Stomach smooth muscle (tissue), 2 donors: Measurements from ENCODE around the gene AK8.

Source experiments
- H3K27ac ChIP-seq: one replicate; pipeline ENCODE4 v1.7.0; 2013; ENCODE audit warnings: mild to moderate bottlenecking, low read length, inconsistent platforms
- H3K27me3 ChIP-seq, 2 donors: one replicate each; pipeline ENCODE4 v1.7.0; 2013; ENCODE audit warnings: low read length in 2 of 2; ENCODE audit not compliant: insufficient read depth in 2 of 2, control insufficient read depth in 1 of 2
- H3K36me3 ChIP-seq, 2 donors: one replicate each; pipeline ENCODE4 v1.7.0; 2013; ENCODE audit warnings: low read length in 2 of 2; ENCODE audit not compliant: control insufficient read depth in 2 of 2, insufficient read depth in 2 of 2
- H3K4me1 ChIP-seq: one replicate; pipeline ENCODE4 v1.7.0; 2013; ENCODE audit warnings: low read length; ENCODE audit not compliant: control insufficient read depth, insufficient read depth
- H3K4me3 ChIP-seq, 2 donors: one replicate each; pipeline ENCODE4 v1.7.0; 2013; ENCODE audit warnings: low read length in 2 of 2
- H3K9ac ChIP-seq, 2 donors: one replicate each; pipeline ENCODE4 v1.7.0; 2013; ENCODE audit warnings: low read length in 2 of 2, mild to moderate bottlenecking in 1 of 2
- H3K9me3 ChIP-seq, 2 donors: one replicate each; pipeline ENCODE4 v1.7.0; 2013; ENCODE audit warnings: low read length in 2 of 2; ENCODE audit not compliant: control insufficient read depth in 2 of 2
- donor health status: healthy.
- donor health status: Pancreatic carcinoma.

Gene AK8, protein sequence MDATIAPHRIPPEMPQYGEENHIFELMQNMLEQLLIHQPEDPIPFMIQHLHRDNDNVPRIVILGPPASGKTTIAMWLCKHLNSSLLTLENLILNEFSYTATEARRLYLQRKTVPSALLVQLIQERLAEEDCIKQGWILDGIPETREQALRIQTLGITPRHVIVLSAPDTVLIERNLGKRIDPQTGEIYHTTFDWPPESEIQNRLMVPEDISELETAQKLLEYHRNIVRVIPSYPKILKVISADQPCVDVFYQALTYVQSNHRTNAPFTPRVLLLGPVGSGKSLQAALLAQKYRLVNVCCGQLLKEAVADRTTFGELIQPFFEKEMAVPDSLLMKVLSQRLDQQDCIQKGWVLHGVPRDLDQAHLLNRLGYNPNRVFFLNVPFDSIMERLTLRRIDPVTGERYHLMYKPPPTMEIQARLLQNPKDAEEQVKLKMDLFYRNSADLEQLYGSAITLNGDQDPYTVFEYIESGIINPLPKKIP

DNA sequence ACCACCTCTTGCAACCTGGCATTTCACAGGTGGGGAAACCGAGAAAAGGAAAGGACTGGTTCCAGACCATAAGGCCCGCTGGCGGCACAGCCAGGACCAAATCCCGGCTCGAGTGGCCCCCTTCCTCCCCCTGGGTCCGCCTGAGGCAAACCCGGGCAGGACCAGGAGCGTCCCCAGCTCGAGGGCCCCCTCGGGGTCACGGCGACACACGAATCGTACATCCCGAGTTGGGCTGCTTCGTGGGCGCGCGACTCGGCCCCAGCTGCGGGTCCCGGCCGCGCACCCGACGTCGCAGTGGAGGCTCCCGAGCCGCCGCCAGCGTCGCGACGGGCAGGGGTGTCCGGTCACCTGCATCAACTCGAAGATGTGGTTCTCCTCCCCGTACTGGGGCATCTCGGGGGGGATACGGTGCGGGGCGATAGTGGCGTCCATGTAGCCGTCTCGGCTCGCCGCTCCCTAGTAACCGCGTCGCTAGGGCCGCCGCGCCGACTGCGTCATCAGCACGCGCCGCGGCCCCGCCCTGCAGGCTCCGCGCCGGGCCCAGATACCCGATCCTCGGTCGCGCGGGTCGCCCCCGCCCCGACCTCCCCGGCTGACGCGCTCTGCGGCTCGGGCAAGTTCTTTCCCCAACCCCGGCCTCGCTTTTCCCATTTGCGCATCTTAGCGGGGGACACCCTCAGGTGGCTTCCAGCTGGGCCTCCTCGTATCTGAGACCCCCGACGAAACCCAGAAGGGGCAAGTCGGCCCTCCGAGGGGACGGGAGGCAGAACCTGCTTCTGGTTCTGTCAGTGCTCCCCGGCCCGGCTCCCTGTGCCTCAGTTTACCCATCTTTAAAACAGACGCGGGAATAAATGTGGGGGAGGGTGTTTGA, at the start of gene AK8:
Gene AK8, minus strand, starts transcription at position 461 of the 871 bp plus-strand sequence. Its CDS starts 29 bp downstream, at position 432.
- no peaks in the 10 kb centered on the region for H3K36me3 ChIP-seq
- peak within 1 kb of the TSS; percentile 93 to 98 for H3K9ac ChIP-seq
- peak within 1 kb of the TSS; percentile 94 to 96 for H3K4me3 ChIP-seq

DNA sequence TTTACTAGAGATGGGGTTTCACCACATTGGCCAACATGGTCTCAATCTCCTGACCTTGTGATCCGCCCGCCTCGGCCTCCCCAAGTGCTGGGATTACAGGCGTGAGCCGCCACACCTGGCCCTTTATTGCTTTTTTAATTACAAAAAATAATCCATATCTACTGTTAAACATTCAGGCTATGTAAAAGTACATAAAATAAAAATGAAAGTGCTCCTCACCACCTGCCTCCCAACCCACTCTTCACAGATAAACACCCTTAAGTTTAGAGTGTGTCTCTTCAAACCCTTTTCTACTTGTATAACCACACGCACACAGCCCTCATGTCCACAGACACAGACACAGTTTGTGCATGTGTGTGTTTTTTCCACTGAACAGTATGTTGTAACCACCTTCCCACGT, 49.6 kb upstream of the AK8 start:
- peaks cover 34 to 46% of the 10 kb centered on the region in 2 donors for H3K36me3 ChIP-seq

More for the DNA sequence above, at the start of gene AK8:
- Histone ChIP-seq H3K27me3 (no peaks in the 10 kb centered on the region), H3K9me3 (no peaks in the 10 kb centered on the region), H3K27ac (peak within 1 kb of the TSS; percentile 95), H3K4me1 (peaks cover 21% of the 10 kb centered on the region)

DNA sequence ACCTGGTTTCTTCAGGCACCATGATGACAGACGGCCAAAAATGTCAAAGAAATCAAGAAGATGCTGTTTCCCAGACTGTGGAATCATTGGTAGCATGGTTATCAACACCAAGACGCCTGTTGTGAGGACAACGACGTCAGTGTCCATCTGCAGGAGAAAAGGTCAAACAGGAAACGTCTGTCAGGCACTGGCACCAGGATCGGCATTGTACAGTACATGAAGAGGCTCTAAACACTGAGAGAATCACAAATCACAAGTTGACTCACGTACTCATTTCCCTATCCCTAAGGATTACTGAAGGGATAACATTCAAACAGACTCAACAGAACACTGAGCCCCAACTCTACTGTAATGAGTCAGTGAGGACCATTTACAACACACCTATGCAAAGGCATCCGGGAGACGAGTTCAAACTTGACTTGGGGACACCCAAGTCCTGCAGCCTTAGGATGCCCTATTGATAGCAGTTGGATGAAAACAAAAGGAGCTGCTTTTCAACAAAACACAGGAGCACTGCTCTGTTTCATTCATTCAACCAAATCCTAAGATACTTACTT, 45.3 kb upstream of the AK8 start:
- Histone ChIP-seq H3K9ac (no peak overlapping the region), H3K27me3 (no peaks in the 10 kb centered on the region), H3K4me3 (no peak overlapping the region), H3K27ac (no peak overlapping the region), H3K9me3 (no peaks in the 10 kb centered on the region), H3K4me1 (no peaks in the 10 kb centered on the region), H3K36me3 (peaks cover 65 to 74% of the 10 kb centered on the region in 2 donors)

More for the DNA sequence above, 49.6 kb upstream of the AK8 start:
- no peak overlapping the region for H3K4me3 ChIP-seq
- H3K27me3 ChIP-seq: no peaks in the 10 kb centered on the region
- H3K9me3 ChIP-seq: no peaks in the 10 kb centered on the region
- H3K9ac ChIP-seq: no peak overlapping the region
- H3K4me1 ChIP-seq: no peaks in the 10 kb centered on the region
- H3K27ac ChIP-seq: no peak overlapping the region

DNA sequence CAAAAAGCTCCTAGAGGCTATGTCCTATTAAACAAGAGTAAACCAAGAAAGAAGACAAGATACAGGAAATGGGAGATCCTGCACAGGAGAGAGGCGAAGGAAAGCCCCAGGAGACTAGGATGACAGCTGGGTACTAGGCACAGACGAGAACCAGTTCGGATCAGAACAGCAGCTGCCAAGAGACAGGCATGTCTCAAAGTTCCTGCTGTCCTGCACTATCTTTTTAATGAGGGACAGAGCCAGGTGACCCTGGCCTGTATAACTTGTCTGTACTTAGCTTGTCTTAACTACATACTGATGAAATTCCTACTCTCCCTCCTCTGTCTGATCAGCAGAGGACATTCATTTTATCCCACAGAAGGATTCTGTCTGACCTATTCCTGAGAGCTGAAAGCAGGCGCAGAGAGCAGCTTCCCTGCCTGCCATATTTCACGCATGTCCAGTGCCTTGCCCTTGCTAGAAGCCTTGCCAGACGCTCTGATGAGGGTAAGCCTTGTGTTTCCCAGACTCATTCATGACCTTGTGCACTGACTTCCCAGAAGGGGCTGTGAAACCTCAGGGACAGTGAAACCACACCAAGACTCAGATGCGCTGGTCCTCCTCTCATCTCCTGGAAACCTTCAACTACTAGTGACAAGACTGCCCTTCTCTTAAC, 41.7 kb upstream of the AK8 start:
- Histone ChIP-seq H3K27ac (no peak overlapping the region), H3K9ac (no peak overlapping the region), H3K9me3 (no peaks in the 10 kb centered on the region), H3K4me3 (no peak overlapping the region), H3K36me3 (peaks cover 57 to 71% of the 10 kb centered on the region in 2 donors), H3K27me3 (no peaks in the 10 kb centered on the region), H3K4me1 (no peaks in the 10 kb centered on the region)

DNA sequence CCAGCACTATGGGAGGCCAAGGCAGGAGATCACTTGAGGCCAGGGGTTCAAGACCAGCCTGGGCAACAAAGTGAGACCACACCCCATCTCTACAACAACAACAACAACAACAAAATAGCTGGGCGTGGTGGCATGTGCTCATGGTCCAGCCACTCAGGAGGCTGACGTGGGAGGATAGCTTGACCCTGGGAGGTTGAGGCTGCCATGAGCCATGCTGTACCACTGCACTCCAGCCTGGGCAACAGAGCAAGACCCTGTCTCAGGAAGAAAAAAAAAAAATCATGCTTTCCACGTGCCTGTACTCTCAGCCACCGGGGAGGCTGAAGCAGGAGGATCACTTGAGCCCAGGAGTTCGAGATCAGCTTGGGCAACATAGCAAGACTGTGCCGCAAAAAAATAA, 36.8 kb upstream of the AK8 start:
- H3K27ac ChIP-seq: no peak overlapping the region
- no peaks in the 10 kb centered on the region for H3K9me3 ChIP-seq
- H3K9ac ChIP-seq: no peak overlapping the region
- H3K4me3 ChIP-seq: no peak overlapping the region
- H3K36me3 ChIP-seq: peaks cover 42 to 59% of the 10 kb centered on the region in 2 donors
- no peaks in the 10 kb centered on the region for H3K27me3 ChIP-seq
- no peaks in the 10 kb centered on the region for H3K4me1 ChIP-seq

DNA sequence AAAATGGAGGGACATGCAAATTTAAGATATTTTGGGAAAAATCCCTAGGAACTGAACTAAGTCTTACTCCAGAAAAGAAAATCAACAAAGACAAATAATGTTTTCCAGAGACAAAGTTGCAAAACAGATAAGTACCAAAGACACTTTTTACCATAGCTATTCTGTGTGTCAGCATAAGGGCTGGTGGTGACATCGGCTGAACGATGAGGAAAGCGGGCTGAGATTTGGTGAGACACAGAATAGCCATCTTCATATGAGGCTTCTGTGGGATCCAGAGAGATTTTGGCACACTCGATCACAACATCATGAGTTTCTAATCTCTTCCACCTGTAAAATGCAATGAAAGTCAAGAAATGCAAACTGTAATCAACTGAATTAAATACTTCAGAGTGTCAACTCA, 34.0 kb upstream of the AK8 start:
- no peaks in the 10 kb centered on the region for H3K27me3 ChIP-seq
- no peak overlapping the region for H3K4me3 ChIP-seq
- H3K27ac ChIP-seq: no peak overlapping the region
- no peak overlapping the region for H3K9ac ChIP-seq
- no peaks in the 10 kb centered on the region for H3K9me3 ChIP-seq
- H3K36me3 ChIP-seq: peaks cover 46 to 51% of the 10 kb centered on the region in 2 donors
- no peaks in the 10 kb centered on the region for H3K4me1 ChIP-seq

DNA sequence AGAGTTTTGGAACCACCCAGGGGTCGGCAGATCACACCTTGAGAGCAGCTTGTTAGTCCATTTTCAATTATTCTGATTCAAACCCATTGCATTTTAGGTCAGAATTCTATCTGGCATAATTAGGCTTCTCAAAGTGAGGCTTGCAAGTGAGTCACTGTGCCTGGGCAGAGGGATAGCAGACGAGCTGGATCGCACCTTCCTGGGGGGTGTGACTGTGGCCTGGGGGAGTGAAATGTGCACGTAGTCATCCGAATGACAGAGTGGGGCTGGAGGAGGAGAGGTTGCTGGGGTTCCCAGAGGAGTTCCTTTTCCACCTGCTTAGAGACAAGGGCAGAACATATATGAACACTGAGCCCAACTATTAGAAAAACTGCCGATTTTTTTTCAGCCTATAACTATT, 32.3 kb upstream of the AK8 start:
- Histone ChIP-seq H3K9ac (no peak overlapping the region), H3K9me3 (no peaks in the 10 kb centered on the region), H3K4me3 (no peak overlapping the region), H3K27me3 (no peaks in the 10 kb centered on the region), H3K4me1 (no peaks in the 10 kb centered on the region), H3K27ac (no peak overlapping the region), H3K36me3 (peaks cover 46 to 50% of the 10 kb centered on the region in 2 donors)

DNA sequence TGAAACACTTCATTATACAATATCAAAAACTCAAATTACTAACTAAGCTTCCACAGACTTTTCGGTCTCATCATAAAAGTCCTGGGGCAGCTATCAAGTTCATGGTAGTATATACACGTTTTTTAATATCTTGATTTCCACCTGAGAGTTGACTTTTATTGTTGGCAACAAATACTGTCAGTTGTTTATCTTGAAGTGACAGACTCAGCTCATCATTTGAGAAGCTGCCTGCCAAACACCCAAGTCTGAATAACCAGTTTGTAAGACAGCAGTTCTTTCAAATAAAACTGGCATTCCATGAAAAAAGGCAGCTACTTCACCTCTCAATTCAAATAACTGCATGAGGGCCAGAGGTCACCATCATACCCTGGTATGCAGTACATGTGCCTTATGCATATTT, 31.2 kb upstream of the AK8 start:
- Histone ChIP-seq H3K27me3 (no peaks in the 10 kb centered on the region), H3K36me3 (peaks cover 48 to 49% of the 10 kb centered on the region in 2 donors), H3K27ac (no peak overlapping the region), H3K4me3 (no peak overlapping the region), H3K4me1 (no peaks in the 10 kb centered on the region), H3K9ac (no peak overlapping the region), H3K9me3 (no peaks in the 10 kb centered on the region)

DNA sequence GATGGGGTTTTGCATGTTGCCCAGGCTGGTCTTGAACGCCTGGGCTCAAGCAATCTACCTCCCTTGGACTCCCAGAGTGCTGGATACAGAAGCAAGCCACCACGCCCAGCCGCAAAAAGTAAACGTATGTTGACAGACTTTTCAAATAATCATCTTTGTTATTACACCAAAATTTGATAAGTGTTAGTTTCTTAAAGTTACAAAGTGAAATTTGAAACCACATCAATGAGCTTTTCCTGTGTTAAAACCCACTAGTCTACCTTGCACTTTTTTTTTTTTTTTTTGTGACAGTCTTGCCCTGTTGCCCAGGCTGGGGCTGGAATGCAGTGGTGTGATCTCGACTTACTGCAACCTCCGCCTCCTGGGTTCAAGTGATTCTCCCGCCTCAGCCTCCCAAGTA, 30.6 kb upstream of the AK8 start:
- peaks cover 53 to 54% of the 10 kb centered on the region in 2 donors for H3K36me3 ChIP-seq
- no peaks in the 10 kb centered on the region for H3K27me3 ChIP-seq
- H3K27ac ChIP-seq: no peak overlapping the region
- no peak overlapping the region for H3K9ac ChIP-seq
- H3K9me3 ChIP-seq: no peaks in the 10 kb centered on the region
- H3K4me3 ChIP-seq: no peak overlapping the region
- H3K4me1 ChIP-seq: no peaks in the 10 kb centered on the region

DNA sequence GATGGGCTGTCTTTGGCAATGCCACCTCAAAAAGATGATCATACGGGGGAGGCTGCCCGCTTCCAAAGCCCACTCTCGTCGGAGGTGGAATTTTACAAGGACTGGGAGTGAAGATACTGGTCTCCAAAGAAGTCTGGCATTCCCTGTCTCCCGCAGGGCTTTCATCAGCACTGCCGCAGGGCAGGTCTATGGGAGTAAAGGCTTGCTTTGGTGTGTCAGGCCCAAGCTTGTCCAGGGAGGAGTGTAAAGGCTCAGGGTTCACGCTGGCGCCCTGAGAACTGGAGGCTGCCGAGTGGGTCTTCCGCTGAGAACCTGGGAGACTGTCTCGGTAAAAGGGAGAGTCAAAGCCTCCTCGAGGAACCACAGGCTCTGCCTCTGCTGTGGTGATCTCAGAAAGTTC, 27.6 kb upstream of the AK8 start:
- no peak overlapping the region for H3K27ac ChIP-seq
- H3K27me3 ChIP-seq: no peaks in the 10 kb centered on the region
- no peak overlapping the region for H3K4me3 ChIP-seq
- H3K36me3 ChIP-seq: peaks cover 55 to 56% of the 10 kb centered on the region in 2 donors
- H3K9me3 ChIP-seq: no peaks in the 10 kb centered on the region
- H3K9ac ChIP-seq: no peak overlapping the region
- no peaks in the 10 kb centered on the region for H3K4me1 ChIP-seq
